Measurements from ENCODE around the gene FOXRED2.
"Not testable (repeated sequence)": the region's sequence is repeated elsewhere in the genome, so short reads cannot be mapped to it uniquely, and the experiment has no call there.

FOXRED2 gene

GRCh38 chr22:36506637-36507517, at the start of gene FOXRED2:
FOXRED2 (minus strand) TSS chr22:36507040; CDS start chr22:36506422, 618 bp downstream.
- peak; percentile 74 for DNase-seq

- no peak for DNase-seq
Measured at GRCh38 chr22:36554098-36554497, 47.3 kb upstream of the FOXRED2 start.

GRCh38 chr22:36552289-36552688, 45.4 kb upstream of the FOXRED2 start:
- DNase-seq, result no peak

- no peak for DNase-seq
Measured at GRCh38 chr22:36550701-36551495, 44.1 kb upstream of the FOXRED2 start.

GRCh38 chr22:36549033-36549432, 42.2 kb upstream of the FOXRED2 start:
- DNase-seq, result no peak

GRCh38 chr22:36548606-36549005, 41.8 kb upstream of the FOXRED2 start:
- DNase-seq, result no peak

- DNase-seq, result no peak
Measured at GRCh38 chr22:36546932-36547331, 40.1 kb upstream of the FOXRED2 start.

- DNase-seq, result peak; percentile 23
Measured at GRCh38 chr22:36546092-36546804, 39.4 kb upstream of the FOXRED2 start.

GRCh38 chr22:36544107-36544620, 37.3 kb upstream of the FOXRED2 start:
- DNase-seq, result no peak

GRCh38 chr22:36541831-36542411, 35.1 kb upstream of the FOXRED2 start:
- peak; percentile 27 for DNase-seq

GRCh38 chr22:36540867-36541642, 34.2 kb upstream of the FOXRED2 start:
- DNase-seq, result no peak

GRCh38 chr22:36538529-36538928, 31.7 kb upstream of the FOXRED2 start:
- DNase-seq, result no peak

- DNase-seq, result peak; percentile 89
Measured at GRCh38 chr22:36536717-36537116, 29.9 kb upstream of the FOXRED2 start.

- not testable (repeated sequence) for DNase-seq
Measured at GRCh38 chr22:36533320-36533719, 26.5 kb upstream of the FOXRED2 start.

- DNase-seq, result no peak
Measured at GRCh38 chr22:36532466-36532865, 25.6 kb upstream of the FOXRED2 start.

- DNase-seq, result peak; percentile 98
Measured at GRCh38 chr22:36528795-36529751, 22.2 kb upstream of the FOXRED2 start, which contains the start of gene EIF3D. EIF3D (minus strand) TSS chr22:36529166; CDS start chr22:36526121, 3,045 bp downstream.

- no peak for DNase-seq
Measured at GRCh38 chr22:36528341-36528740, 21.5 kb upstream of the FOXRED2 start.

- no peak for DNase-seq
Measured at GRCh38 chr22:36522662-36523061, 15.8 kb upstream of the FOXRED2 start.

- no peak for DNase-seq
Measured at GRCh38 chr22:36520423-36520822, 13.6 kb upstream of the FOXRED2 start.

- not testable (repeated sequence) for DNase-seq
Measured at GRCh38 chr22:36519906-36520305, 13.1 kb upstream of the FOXRED2 start.
